Stimulated activated CD8-positive, alpha-beta memory T cell treated with anti-CD3 and anti-CD28 coated beads, Interleukin-4, amount 100 ng/mL, for 48 hours (primary cell): ENCODE measurements around the gene WFDC1.

Source experiments
- DNase-seq: peaks from one replicate; pipeline ENCODE4 v3.0.0-alpha.2; 2020

WFDC1 gene, protein sequence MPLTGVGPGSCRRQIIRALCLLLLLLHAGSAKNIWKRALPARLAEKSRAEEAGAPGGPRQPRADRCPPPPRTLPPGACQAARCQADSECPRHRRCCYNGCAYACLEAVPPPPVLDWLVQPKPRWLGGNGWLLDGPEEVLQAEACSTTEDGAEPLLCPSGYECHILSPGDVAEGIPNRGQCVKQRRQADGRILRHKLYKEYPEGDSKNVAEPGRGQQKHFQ

DNA sequence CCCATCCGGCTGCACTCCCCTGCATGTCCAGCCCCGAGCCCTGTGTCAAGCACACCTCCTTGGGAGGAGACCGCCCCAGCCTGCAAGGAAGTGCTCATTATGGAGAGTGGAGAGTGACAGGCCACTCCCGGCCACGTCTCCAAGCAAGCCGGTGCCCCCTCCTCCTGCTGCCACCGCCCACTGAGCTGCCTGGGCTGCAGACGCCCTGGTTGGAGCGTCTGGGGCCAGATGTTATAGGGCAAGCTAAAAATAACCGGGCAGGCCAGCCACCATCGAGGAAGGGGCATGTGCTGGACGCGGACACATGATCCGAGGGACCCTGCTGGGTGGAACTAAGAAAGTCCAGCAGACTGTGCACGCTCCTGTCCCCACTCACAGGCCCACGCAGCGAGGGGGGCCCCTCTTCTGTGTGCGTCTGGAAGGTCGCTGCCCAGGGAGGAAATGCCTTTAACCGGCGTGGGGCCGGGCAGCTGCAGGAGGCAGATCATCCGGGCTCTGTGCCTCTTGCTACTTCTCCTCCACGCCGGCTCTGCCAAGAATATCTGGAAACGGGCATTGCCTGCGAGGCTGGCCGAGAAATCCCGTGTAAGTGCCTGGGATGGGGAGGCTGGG lies at the start of gene WFDC1:
Gene WFDC1, plus strand, starts transcription at position 348 of the 612 bp plus-strand sequence. Its CDS starts 94 bp downstream, at position 442.
- no peak for DNase-seq

DNA sequence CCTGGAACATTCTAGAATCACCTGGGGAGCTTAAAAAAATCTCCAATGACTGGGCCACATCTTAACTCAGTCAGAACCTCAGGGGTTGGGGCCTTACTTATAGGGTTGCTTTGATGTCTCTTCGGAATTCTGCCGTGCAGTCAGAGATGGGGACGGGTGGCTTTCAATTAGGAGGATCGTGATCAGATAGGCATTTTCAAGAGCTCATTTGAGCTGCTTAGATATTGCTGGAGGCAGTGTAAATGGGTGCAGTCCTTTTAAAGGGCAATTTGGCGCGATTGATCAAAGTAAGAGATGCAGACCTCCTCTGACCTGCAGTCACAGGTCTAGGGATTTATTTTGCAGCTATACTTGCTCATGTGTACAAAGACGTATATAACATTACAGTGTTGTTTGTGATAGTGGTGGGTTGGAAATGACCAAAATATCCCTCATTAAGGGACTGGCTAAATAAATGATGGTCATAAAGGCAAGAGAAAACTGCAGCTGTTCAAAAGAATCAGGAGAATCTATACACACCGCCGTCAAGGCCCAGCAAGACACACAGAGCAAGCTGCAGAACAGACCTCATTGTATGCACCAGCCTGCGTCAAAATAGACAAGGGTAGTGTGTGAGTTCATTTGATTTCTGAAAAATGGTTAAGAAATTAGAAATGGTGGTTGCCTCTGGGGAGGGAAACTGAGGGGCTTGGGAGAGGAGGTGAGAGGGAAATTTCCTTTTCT lies 48.6 kb upstream of the WFDC1 start:
- DNase-seq, result no peak

DNA sequence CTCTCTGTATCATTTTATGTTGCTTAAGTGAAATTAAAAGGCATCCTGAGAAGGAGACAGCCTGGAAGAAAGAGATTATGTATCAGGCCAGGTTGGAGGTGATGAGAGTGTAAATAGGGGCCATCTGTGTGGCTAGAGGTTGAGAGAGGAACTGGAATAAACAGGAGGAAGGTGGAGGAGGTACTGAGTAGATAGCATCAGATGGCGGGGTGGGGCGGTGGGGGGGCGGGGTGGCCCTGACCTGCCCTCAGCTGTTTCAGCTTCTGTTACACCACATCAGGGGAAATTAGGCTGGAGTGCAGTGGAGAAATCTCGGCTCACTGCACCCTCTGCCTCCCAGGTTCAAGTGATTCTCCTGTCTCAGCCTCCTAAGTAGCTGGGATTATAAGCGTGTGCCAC lies 48.0 kb upstream of the WFDC1 start:
- no peak for DNase-seq

DNA sequence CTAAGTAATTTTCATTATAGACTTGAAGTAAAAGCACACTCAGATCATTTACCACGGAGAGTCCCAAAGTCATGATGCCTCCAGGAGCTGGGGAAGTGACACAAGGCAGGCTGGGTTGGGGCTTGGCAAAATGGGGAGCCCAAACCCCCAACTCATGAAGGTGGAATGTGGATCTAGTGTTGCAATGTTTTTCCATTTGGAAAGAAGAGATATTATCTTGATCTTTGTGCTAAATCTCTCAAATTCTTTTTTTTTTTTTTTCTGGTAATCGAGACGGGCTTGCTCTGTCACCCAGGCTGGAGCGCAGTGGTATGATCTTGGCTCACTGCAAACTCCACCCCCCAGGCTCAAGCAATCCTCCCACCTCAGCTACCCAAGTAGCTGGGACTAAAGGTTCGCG lies 47.3 kb upstream of the WFDC1 start:
- no peak for DNase-seq

DNA sequence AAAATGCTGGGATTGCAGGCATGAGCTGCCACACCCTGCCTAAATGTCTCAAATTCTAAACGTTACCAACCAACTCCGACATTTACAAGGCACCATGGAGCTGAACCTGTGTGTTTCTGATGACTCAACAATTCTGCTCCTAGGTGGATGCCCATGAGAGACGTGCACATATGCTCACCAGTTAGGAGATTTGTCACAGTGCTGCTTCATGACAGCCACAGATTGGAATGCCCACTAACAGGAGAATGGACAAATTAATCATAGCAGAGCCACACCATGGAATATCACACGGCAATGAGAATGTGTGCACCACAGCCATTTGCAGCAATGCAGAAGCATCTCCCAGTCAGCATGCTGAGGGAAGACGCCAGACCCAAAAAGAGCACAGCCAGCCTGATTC lies 46.8 kb upstream of the WFDC1 start:
- DNase-seq, result no peak

DNA sequence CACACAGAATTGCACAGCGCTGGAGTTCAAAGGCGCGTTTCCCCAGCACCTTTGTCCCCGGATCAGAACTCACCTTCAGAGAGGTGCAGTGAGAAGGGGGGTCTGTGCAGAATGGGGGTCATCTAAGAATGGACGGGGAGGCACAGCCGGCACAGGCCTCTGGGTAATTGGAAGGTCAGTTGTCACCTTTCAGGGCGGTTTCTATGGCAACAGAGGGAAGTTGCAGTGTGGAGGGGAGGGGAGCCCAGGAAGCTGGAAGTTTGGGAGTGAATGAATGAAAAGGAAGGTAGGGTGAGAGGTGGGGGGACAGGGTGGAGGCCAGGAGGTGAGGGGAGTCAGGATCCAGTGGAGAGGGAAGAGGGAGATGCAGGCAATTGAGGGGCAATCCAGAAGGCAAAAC lies 42.5 kb upstream of the WFDC1 start:
- DNase-seq, result no peak

DNA sequence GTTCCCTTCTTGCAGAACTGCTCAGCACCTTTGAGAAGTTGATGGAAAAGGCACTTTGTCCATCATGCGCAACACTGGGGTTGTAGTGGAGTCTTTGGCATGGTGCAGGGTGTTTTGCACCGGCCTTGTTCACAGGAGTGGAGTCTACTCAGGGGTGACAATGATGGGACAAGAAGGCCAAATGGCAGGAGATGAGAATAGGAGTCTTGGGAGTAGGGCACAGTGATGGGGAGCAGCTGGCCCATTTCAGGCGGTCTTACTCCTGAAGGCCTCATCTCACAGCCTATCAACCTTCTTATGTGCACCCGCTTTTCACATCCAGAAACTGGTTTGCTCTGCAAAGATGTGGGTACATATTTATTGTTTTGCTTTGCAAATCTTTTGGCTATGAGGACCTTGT lies 41.5 kb upstream of the WFDC1 start:
- no peak for DNase-seq

DNA sequence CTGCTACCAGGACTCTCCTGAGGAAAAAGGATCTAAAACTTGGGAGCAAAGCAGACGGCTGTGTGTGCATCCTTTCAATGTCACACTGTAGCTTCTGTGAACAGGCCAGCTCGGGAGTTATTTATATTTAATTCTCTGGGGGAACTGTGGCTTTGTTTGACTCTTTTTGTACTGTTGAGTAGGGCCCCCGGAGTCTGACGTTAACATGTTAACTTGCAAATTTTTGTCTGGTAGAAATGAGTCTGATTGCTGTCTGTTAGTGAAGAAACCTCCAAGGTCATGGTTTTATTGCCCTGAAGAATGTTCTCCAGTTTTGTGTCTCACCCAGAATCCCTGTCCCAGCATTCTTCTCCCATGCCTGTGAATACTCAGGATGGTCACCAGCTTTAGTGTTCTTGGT lies 40.6 kb upstream of the WFDC1 start:
- no peak for DNase-seq

DNA sequence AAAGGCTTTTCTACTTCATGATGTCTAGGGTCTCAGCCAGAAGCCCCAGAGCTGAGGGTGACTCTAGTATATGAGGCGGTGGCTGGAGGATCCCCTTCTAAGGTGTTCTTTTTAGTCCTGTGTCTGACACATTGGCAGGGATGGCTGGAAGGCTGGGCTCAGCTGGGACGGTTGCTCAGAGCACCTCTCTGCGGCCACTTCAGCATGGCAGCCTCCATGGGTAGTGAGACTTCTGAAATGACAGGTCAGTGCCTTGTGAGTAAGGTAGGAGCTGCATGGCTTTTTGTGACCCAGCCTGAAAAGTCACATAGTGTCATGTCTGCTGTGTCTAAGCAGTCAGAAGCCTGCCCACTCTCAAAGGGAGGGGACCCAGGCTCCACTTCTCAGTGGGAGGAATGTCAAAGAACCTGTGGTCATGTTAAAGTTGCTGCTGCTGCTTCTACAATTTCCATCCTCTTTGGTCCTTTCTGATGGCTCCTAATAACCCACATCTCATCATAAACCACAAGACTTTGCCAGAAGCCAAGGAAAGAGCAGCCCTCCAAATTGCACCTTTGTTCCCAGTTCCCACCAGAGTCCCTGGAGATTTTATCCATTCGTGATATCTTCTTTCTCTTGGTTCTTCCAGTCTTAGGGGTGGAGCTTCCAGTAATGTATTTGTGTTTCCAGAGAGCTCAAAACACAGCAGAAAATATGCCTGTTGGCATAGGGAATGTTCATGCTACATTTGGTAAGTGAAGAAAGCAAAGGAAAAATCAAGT lies 39.4 kb upstream of the WFDC1 start:
- no peak for DNase-seq

DNA sequence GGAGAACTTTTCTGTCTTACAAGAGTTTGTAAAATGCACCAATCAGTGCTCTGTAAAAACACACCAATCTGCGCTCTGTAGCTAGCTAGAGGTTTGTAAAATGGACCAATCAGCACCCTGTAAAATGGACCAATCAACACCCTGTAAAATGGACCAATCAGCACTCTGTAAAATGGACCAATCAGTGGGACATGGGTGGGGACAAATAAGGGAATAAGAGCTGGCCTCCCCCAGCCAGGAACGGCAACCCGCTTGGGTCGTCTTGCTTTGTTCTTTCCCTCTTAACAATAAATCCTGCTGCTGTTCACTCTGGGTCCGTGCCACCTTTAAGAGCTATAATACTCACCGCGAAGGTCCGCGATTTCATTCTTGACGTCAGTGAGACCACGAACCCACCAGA lies 36.4 kb upstream of the WFDC1 start:
- no peak for DNase-seq

DNA sequence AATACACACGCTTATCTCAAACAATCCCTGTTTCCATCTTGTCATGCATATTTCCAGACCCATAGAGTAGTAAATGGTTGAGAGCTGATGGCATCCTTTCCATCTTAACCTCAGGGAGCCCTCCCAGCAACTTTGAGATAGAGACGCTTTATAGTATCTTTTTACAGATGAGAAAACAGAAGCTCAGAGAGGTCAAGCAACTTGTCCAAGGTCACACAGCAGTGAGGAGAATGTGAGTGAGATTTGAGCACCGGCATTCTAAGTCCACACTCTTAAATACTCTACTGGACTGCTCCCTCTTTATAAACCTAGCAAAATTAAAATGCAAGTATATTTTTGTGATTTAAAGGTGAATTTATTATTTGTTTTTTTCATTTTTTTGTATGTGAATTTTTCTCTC lies 35.0 kb upstream of the WFDC1 start:
- DNase-seq, result no peak

DNA sequence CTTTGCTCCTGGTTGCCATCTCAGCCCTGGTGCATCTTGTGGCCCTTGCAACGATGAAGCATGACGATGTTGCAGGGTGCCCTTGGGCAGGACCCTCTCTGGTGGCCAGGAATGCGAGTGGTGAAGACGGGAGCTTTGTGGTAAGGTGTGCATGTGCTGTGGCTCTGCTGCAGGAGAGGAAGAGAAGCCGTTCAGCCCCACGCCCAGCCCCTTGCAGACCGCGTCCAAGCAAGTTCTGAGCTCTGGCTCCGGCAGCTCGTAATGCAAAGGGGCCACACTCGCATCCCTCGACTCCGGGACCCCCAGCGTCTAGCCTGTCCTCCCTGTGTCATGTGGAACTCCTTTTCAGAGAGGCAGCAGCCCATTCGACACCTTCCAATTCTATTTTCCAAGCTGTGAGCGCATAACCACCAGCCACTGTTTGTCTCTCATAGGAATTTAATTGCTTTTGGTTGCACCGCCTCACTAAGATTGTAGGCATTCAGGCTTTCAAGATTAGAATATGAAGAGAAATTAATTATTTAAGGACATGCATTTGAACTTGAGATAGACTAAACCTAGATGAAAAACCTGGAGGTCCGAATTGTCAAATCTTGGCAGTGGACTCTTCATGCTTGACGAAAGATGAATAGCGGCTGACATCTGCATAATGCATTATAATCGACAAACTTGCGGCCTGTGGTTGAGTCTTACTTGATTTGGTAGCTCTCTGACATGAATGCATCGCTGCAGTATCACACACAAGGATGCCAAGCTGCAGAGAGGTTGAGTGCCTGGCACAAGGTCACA lies 33.7 kb upstream of the WFDC1 start:
- no peak for DNase-seq

DNA sequence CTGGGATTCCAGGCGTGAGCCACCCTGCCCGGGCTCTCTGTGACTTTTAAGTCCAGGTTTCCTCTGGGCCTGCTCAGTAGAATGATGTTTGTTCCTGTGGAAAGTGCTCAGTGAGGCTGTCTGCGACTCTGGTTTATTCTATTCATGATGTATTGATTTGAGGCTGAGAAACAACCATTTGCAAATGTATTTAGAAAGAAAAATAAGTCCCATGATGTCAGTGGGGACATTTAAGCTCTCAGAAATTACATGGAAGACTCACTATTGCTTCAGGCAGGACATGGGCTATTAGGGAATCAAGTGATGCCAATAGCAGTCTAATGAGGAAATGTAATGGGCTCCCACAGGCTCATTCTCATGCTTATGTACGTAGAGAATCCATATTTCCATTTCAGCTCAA lies 32.6 kb upstream of the WFDC1 start:
- DNase-seq, result no peak

DNA sequence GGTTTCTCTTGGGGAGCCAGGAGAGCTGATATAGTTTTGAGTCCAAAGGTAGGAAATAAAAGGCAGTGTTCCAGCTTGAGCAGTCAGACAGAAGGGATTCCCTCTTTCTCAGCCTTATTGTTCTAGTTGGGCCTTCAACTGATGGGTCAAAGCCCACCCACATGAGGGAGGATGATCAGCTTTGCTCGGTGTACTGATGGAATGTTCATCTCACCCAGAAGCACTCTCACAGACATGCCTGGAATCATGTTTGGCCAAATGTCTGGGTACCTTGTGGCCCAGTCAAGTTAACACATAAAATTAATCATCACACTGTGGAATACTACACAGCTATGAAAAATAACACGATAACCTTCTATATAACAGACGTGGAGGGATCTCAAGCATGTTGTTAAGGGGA lies 31.7 kb upstream of the WFDC1 start:
- DNase-seq, result no peak

DNA sequence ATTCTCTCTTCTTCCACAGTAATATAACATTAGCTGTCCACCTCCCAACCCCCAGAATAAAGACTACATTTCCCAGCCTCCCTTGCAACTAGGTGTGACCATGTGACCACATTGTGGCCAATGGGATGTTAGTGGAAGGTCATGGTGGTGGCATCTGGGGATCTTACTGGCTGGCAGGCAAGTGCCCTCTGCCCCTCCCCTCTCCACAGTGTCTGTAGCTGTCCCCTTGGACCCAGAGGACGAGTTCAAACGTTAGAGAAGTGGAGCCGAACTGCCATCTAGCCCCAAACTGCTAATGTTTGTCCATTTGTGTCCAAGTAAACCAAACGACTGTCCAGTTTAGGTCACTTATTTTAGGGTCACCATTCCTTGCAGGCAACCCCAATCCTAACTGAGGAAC lies 28.2 kb upstream of the WFDC1 start:
- peak; percentile 42 for DNase-seq

DNA sequence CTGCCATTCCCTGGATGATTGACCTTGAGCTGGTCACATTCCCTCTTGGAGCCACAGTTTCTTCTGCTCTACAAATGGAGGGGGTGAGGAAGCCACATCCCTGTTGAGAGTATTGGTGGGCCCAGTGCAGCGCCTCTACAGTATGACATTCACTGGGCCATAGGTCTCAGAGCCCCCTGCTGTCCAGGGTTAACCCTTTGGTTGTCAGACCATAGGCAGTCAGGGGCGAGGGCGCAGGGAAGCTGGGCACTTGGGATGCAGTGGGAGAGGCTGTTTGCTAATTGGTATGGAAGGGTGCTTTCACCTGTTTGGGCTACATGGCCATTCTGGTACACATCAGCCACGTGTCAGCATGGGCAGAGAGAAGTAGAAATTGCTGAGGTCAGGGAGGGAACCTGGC lies 27.3 kb upstream of the WFDC1 start:
- DNase-seq, result no peak

DNA sequence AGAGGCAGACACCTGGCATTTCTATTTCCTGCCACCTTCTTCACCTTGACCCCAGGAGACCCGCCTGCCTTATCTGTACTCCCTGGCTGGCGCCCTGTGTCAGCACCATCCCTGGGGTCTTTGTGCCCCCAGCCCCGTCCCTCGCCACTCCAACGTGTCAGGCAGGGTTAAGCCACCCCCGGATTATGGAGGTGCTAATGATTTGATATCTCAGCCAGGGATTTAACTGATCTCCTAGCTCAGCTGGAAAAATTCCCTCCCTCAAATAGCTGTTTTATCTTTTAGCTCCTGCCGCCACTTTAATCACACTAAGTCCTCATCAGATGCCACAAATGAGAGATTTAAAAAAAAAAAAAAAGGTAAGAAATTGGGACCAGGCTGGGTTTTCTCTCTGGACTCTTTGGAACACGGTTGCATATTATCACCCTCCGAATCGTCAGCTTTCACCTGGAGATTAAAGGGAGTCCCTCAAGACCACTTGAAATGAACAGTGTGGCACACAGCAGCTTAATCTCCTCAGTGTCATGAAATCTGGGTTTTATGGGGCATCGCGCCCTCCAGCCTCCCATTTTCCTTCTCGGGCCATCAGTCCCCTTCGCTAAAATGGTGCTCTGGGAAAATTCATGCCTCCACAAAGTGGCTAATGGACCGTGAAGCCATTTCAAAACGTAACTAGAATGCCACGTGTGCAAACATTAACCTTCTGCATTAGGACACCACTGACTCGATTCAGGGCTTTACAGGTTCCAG lies 26.2 kb upstream of the WFDC1 start:
- no peak for DNase-seq

DNA sequence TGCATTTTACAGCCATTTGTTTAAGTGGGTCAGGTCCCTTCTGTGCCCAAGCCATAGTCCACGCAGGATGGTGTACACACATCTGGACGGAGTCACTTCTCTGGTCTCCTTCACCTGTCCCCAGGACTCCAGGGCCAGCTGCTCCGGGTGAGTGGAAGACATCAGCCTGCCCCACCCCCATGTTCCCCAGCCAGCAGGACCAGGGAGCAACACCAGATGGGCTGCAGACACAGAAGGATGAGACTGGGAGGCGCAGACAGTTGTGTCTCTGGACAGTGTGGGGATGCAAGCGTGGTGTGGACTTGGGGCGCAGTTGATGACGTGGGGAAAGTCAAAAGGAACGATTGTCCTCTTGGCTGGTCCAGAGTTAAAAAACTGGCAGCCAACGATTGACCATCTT lies 24.6 kb upstream of the WFDC1 start:
- DNase-seq, result no peak

DNA sequence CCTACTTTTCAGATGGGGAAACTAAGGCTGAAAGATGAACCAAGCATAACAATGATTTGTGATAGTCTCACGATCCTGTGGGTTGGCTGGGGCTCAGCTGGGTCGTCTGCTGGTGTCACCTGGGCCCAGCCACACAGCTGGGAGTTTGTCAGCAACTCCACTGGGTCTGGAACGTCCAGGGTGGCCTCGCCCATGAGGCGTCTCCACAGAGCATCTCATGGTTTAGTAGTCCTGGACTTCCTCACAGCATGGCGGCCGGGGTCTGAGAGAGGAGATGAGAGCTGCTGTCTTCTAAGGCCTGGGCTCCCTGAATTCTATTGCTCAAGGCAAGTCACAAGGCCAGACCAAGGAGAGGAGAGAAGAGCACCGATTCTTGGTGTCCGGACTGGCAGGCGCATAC lies 24.1 kb upstream of the WFDC1 start:
- DNase-seq, result no peak

DNA sequence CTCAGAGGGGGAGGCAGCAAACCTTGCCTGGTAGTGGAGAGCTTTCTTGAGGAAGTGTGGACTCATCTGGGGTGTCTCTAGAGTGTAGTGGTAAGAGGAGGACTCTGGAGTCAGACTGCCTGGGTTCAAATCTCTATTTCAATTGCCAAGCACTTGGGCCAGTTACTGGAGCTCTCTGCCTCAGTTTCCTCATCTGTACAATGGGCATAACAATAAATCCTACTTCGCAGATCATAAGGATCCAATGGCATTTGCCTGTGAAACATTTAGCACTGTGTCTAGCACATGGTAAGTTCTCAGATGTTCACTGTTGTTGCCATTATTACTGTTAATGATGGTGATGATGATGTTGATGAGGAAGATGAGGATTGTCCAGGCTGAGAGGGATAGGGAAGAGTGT lies 23.6 kb upstream of the WFDC1 start:
- DNase-seq, result no peak

DNA sequence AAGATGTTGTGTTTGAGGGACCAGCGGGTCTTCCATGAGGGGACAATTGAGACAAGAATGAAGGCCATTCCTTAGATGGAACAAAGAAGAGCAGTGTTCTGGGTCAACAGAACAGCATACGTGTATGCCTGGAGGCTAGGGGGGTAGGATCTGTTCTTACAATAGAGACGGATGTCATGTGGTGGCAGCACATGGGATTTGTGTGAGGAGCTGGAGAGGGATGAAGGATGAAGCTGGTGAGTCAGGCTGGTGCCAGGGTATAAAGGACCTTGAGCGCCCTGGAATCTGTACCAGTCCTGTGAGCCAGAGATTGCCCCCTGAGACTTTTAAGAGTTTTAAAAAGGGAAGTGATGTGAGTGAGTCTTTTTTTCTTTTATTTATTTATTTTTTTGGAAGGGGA lies 22.8 kb upstream of the WFDC1 start:
- no peak for DNase-seq

DNA sequence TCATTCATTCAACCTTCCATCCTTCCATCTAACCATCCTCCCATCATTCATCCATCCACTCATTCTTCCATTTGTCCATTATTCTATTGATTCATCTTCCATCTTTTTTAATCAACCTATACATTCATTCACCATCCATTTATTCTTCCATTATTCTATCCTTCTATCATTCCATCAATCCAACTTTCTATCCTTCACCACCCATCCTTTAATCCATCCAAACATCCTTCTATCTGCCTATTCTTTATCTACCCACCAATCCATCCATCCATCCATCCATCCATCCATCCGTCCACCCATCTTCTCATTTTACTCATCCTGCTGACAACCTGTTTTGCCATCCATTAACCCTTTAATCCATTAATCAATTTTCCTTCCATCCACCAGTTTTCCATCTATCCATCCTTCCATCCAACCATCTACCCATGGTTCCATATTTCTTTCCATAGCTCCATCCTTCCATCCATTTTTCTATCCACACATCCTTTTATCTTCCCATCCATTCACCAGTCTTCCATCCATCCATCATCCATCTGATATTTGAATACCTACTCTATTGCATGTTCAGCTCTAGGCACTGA lies 21.8 kb upstream of the WFDC1 start:
- DNase-seq, result no peak
